ENCODE measurements around the gene PRICKLE1.

PRICKLE1 gene

GRCh38 chr12:42481368-42481767, 108.2 kb downstream of the PRICKLE1 start:
- no peak for ATAC-seq (ENCODE audit: low read depth)
- peaks cover 9% of the 10 kb centered on the region for H3K4me1 ChIP-seq (ENCODE audit: insufficient read depth, poor library complexity, severe bottlenecking)
- no peaks in the 10 kb centered on the region for H3K9me3 ChIP-seq (ENCODE audit: severe bottlenecking)
- no peaks in the 10 kb centered on the region for H3K27me3 ChIP-seq (ENCODE audit: insufficient read depth, poor library complexity, severe bottlenecking)
- no peak for TF ChIP-seq CTCF (IDR thresholded peaks at IDR 0.05; ENCODE audit: poor library complexity, severe bottlenecking)
- no peak for DNase-seq (ENCODE audit: low spot score)
- H3K27ac ChIP-seq (ENCODE audit: poor library complexity, severe bottlenecking): no peak overlapping the region
- H3K36me3 ChIP-seq (ENCODE audit: low read depth): no peaks in the 10 kb centered on the region
- H3K4me3 ChIP-seq (ENCODE audit: severe bottlenecking): no peak overlapping the region

GRCh38 chr12:42477941-42478340, 111.6 kb downstream of the PRICKLE1 start:
- DNase-seq (ENCODE audit: low spot score) (no peak), ATAC-seq (ENCODE audit: low read depth) (no peak)
- no peak overlapping the region for H3K4me3 ChIP-seq (ENCODE audit: severe bottlenecking)
- no peak overlapping the region for H3K27ac ChIP-seq (ENCODE audit: poor library complexity, severe bottlenecking)
- H3K4me1 ChIP-seq (ENCODE audit: insufficient read depth, poor library complexity, severe bottlenecking): peaks cover 28% of the 10 kb centered on the region
- H3K9me3 ChIP-seq (ENCODE audit: severe bottlenecking): no peaks in the 10 kb centered on the region
- TF ChIP-seq CTCF (IDR thresholded peaks at IDR 0.05; ENCODE audit: poor library complexity, severe bottlenecking): no peak
- H3K36me3 ChIP-seq (ENCODE audit: low read depth): no peaks in the 10 kb centered on the region
- no peaks in the 10 kb centered on the region for H3K27me3 ChIP-seq (ENCODE audit: insufficient read depth, poor library complexity, severe bottlenecking)

- Histone ChIP-seq H3K36me3 (ENCODE audit: low read depth) (peaks cover 8% of the 10 kb centered on the region; the same call in 1 of the 2 replicates), H3K27ac (ENCODE audit: poor library complexity, severe bottlenecking) (peak overlapping the region; percentile 58), H3K4me3 (ENCODE audit: severe bottlenecking) (no peak overlapping the region), H3K27me3 (ENCODE audit: insufficient read depth, poor library complexity, severe bottlenecking) (no peaks in the 10 kb centered on the region), H3K9me3 (ENCODE audit: severe bottlenecking) (no peaks in the 10 kb centered on the region), H3K4me1 (ENCODE audit: insufficient read depth, poor library complexity, severe bottlenecking) (peaks cover 24% of the 10 kb centered on the region)
- DNase-seq (ENCODE audit: low spot score) (no peak), ATAC-seq (ENCODE audit: low read depth) (no peak)
- TF ChIP-seq CTCF (IDR thresholded peaks at IDR 0.05; ENCODE audit: poor library complexity, severe bottlenecking): no peak
These were observed 114.4 kb downstream of the PRICKLE1 start for GRCh38 chr12:42475106-42475505.

GRCh38 chr12:42474391-42474790, 115.2 kb downstream of the PRICKLE1 start:
- Histone ChIP-seq H3K9me3 (ENCODE audit: severe bottlenecking) (no peaks in the 10 kb centered on the region), H3K4me3 (ENCODE audit: severe bottlenecking) (no peak overlapping the region), H3K4me1 (ENCODE audit: insufficient read depth, poor library complexity, severe bottlenecking) (peaks cover 24% of the 10 kb centered on the region), H3K27ac (ENCODE audit: poor library complexity, severe bottlenecking) (peak overlapping the region; percentile 58), H3K27me3 (ENCODE audit: insufficient read depth, poor library complexity, severe bottlenecking) (no peaks in the 10 kb centered on the region), H3K36me3 (ENCODE audit: low read depth) (peaks cover 11% of the 10 kb centered on the region; the same call in 1 of the 2 replicates)
- ATAC-seq (ENCODE audit: low read depth): peak; percentile 99
- no peak for DNase-seq (ENCODE audit: low spot score)
- TF ChIP-seq CTCF (IDR thresholded peaks at IDR 0.05; ENCODE audit: poor library complexity, severe bottlenecking): no peak

- no peak for DNase-seq (ENCODE audit: low spot score)
- TF ChIP-seq CTCF (IDR thresholded peaks at IDR 0.05; ENCODE audit: poor library complexity, severe bottlenecking): no peak
- peaks cover 12% of the 10 kb centered on the region; the same call in 1 of the 2 replicates for H3K36me3 ChIP-seq (ENCODE audit: low read depth)
- H3K27ac ChIP-seq (ENCODE audit: poor library complexity, severe bottlenecking): peak overlapping the region; percentile 58
- peaks cover 24% of the 10 kb centered on the region for H3K4me1 ChIP-seq (ENCODE audit: insufficient read depth, poor library complexity, severe bottlenecking)
- H3K4me3 ChIP-seq (ENCODE audit: severe bottlenecking): no peak overlapping the region
- H3K9me3 ChIP-seq (ENCODE audit: severe bottlenecking): no peaks in the 10 kb centered on the region
- ATAC-seq (ENCODE audit: low read depth): no peak
- H3K27me3 ChIP-seq (ENCODE audit: insufficient read depth, poor library complexity, severe bottlenecking): no peaks in the 10 kb centered on the region
These were observed 116.0 kb downstream of the PRICKLE1 start for GRCh38 chr12:42473561-42473960.
